Measurements from ENCODE around the gene PSMG3.

PSMG3 gene

GRCh38 chr7:1592299-1592871, 22.6 kb upstream of the PSMG3 start:
- DNase-seq (ENCODE audit: low read depth): no peak
- H3K4me3 ChIP-seq (ENCODE audit: low read length): no peak overlapping the region
- no peak for TF ChIP-seq CTCF (conservative IDR thresholded peaks at IDR 0.05; ENCODE audit: low read length)

- no peak overlapping the region for H3K4me3 ChIP-seq (ENCODE audit: low read length)
- TF ChIP-seq CTCF (conservative IDR thresholded peaks at IDR 0.05; ENCODE audit: low read length): no peak
- DNase-seq (ENCODE audit: low read depth): no peak
Measured at GRCh38 chr7:1591876-1592275, 22.0 kb upstream of the PSMG3 start.

- DNase-seq (ENCODE audit: low read depth): no peak
- no peak overlapping the region for H3K4me3 ChIP-seq (ENCODE audit: low read length)
- no peak for TF ChIP-seq CTCF (conservative IDR thresholded peaks at IDR 0.05; ENCODE audit: low read length)
Measured at GRCh38 chr7:1591396-1591795, 21.6 kb upstream of the PSMG3 start.

- no peak for TF ChIP-seq CTCF (conservative IDR thresholded peaks at IDR 0.05; ENCODE audit: low read length)
- DNase-seq (ENCODE audit: low read depth): no peak
Measured at GRCh38 chr7:1590887-1591286, 21.1 kb upstream of the PSMG3 start.

GRCh38 chr7:1590476-1590875, 20.6 kb upstream of the PSMG3 start:
- no peak overlapping the region for H3K4me3 ChIP-seq (ENCODE audit: low read length)
- TF ChIP-seq CTCF (conservative IDR thresholded peaks at IDR 0.05; ENCODE audit: low read length): no peak
- DNase-seq (ENCODE audit: low read depth): no peak

More at GRCh38 chr7:1590887-1591286, 21.1 kb upstream of the PSMG3 start:
- H3K4me3 ChIP-seq (ENCODE audit: low read length): no peak overlapping the region

GRCh38 chr7:1588978-1589377, 19.1 kb upstream of the PSMG3 start:
- DNase-seq (ENCODE audit: low read depth): no peak
- H3K4me3 ChIP-seq (ENCODE audit: low read length): no peak overlapping the region
- TF ChIP-seq CTCF (conservative IDR thresholded peaks at IDR 0.05; ENCODE audit: low read length): no peak

- no peak for TF ChIP-seq CTCF (conservative IDR thresholded peaks at IDR 0.05; ENCODE audit: low read length)
- no peak for DNase-seq (ENCODE audit: low read depth)
- H3K4me3 ChIP-seq (ENCODE audit: low read length): no peak overlapping the region
Measured at GRCh38 chr7:1587738-1588137, 17.9 kb upstream of the PSMG3 start.

Measured in AG10803 (cell line).